WI38 (cell line): ENCODE data around the gene SNAPC2.
"Not testable (repeated sequence)": the region's sequence is repeated elsewhere in the genome, so short reads cannot be mapped to it uniquely, and the experiment has no call there.

Source experiments
- H3K4me3 ChIP-seq: 2 replicates; pipeline ENCODE4 v1.5.1; 2011; ENCODE audit warnings: low read depth, mild to moderate bottlenecking, control low read depth, low read length
- TF ChIP-seq, protein P1 (sequence below): IDR thresholded peaks from 2 replicates; pipeline ENCODE4 v1.5.1; 2012; ENCODE audit warnings: low read depth, mild to moderate bottlenecking, control low read depth, low read length

SNAPC2 gene

DNA sequence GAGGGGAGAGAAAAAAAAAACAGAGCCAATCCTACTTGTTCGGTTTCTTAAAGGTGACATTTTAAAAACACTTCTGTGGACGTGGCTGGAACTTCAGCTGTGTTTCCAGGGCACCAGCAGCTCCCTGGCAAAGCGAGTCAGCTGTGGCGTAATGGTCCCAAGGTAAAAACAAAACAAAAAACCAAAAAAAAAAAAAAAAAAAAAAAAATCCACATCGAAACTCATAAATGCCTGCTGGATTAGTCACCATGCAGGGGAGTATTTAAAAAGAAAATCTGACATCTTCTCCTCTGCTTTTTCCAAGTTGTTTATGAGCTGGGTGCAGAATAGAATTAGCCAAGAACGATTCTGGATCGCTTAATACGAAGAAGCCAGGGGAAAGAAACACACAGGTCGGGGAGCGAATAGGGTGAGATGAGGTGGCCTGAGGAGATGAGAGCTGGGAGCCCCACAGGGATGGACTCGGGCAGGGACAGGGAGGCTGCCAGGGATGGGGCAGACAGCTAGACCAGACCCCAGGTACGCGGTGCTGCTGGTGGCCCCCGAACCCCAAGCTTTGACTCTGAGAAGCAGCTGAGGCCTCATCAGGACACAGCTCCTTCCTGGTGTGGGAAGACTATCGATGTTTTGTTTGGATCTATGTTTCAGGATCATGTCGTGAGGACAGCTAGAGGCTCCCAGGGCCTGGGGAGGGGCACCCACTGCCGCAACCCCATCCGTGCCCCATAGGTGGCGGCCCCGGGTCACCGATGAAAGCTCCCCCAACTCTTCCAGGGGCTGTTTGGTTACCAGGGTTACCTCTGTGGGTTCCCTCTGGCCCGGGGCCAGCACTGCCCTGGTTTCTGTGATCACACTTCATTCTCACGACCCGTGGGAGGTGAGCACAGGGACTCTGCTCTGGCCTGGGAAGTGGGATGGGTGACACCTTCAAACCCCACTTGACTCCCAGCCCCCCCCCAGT lies 8.9 kb downstream of the SNAPC2 start:
- no peak overlapping the region for H3K4me3 ChIP-seq
- TF ChIP-seq, protein P1, sequence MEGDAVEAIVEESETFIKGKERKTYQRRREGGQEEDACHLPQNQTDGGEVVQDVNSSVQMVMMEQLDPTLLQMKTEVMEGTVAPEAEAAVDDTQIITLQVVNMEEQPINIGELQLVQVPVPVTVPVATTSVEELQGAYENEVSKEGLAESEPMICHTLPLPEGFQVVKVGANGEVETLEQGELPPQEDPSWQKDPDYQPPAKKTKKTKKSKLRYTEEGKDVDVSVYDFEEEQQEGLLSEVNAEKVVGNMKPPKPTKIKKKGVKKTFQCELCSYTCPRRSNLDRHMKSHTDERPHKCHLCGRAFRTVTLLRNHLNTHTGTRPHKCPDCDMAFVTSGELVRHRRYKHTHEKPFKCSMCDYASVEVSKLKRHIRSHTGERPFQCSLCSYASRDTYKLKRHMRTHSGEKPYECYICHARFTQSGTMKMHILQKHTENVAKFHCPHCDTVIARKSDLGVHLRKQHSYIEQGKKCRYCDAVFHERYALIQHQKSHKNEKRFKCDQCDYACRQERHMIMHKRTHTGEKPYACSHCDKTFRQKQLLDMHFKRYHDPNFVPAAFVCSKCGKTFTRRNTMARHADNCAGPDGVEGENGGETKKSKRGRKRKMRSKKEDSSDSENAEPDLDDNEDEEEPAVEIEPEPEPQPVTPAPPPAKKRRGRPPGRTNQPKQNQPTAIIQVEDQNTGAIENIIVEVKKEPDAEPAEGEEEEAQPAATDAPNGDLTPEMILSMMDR: peak; percentile 43

DNA sequence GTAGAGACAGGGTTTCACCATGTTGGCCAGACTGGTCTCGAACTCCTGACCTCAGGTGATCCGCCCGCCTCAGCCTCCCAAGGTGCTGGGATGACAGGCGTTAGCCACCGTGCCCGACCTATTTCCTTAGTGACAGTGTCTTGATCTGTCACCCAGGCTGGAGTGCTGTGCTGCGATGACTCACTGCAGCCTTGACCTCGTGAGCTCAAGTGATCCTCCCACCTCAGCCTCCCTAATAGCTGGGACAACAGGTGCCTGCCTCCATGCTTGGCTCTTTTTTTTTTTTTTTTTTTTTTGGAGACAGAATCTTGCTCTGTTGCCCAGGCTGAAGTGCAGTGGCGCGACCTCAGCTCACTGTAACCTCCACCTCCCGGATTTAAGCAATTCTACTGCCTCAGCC lies 9.9 kb downstream of the SNAPC2 start:
- H3K4me3 ChIP-seq: not testable (repeated sequence)

DNA sequence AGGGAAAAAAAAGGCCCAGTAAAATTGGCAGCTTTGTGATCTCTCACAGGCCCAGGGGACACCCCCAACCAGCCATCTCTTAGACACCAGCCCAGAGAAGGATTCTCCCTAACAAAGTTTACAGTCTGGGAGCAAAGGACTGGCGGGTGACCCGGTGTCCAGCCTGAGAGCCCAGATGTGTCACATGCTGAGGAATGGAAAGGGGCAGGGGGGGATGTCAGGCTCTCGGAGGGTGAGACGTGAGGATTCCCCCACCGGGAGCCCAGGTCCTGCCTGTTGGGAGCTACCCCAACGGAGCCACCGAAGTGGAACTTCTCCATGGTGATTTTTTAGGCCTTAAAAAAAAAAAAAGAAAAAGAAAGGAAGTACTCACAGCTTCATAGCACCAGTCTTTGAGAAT lies 10.6 kb downstream of the SNAPC2 start:
- TF ChIP-seq, protein P1: no peak

DNA sequence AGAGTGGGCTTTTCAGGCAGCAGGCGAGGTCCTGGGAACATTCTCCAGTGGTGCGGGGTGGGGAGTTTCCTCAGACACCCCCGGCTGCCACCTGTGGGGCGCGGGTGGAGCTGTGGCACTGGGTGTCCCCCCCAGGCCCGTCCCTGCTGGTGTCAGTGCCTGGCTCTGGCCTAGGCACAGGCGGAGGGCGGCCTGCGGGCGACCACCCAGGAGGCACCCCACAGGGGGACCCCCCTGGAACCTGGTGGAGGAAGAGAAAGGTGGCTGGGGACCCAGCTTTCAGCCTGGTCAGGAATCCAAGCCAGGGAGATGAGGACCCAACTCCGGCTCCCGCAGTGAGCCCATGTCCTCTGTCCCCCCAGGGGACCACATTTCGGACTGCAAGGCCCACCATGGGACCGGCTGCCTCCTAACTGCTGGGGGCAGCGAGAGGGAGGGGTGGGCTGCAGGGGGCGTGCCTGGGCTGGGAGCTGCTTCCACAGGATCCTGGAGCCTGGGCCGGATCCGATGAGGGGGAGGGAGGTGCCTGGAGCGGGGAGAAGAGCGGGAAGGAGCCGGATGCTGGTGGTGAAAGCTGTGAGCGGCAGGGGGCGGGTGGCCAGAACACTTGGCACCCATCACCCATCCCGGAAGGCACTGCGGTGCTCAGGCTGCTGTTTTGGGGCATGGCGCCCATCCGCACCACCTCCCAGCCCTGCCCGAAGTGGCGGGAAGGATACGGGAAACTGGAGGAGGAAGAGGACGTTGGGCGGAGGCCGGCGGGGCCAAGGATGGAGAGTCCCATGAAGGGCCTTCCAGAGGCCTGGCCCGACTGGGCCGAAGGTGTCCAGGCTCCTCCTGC lies 11.3 kb downstream of the SNAPC2 start:
- TF ChIP-seq, protein P1: no peak
- H3K4me3 ChIP-seq: no peak overlapping the region

More for the DNA sequence above, 10.6 kb downstream of the SNAPC2 start:
- no peak overlapping the region for H3K4me3 ChIP-seq

DNA sequence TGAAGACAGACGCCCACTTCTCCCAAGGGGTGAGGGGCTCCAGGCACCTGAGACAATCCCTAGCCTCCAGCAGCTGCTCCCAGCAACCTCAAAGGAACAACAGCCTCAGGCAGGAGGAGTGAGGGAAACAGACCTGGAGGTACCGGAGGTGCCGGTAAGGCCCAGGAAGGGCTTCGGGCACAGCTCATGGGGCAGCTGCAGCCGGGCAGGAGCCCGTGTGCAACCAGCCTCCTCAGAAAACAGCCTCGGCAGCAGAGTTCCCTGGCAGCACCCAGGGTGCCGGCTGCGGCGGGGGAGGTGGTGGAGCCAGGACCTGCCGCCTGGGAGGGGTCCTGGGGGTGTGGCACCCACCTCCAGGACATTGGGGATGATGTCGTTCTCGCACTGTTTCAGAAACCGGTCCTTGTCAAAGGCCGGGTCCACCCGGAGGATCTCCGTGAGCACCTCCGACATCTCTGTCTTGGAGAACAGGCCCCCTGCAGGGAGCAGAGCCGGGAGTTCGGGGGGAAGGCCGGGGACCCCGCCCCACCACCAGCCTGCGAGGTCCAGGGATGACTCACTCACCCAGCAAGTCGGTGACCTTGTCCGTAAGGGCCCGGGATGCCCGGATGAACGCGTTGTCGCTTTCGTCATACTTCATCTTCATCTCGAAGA lies 12.3 kb downstream of the SNAPC2 start:
- H3K4me3 ChIP-seq: no peak overlapping the region
- TF ChIP-seq, protein P1: no peak

DNA sequence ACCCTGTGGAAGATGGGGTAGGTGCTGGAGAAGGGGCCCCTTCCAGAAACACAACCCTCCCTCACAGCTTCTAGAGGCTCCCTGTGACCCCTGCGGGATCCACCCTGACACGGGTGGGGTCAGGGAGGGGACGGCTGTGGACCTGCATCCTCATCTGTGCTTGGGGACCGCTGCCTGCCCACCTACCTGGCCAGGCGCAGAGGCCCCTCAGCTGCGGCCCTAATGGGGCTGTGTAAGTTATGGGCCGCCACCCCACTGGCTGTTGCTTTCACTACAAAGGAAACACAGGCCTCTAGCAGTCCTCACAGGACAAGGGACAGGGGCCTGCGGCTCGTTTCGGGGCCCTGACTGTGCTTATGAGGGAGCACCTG lies 12.8 kb downstream of the SNAPC2 start:
- H3K4me3 ChIP-seq: no peak overlapping the region
- TF ChIP-seq, protein P1: no peak

DNA sequence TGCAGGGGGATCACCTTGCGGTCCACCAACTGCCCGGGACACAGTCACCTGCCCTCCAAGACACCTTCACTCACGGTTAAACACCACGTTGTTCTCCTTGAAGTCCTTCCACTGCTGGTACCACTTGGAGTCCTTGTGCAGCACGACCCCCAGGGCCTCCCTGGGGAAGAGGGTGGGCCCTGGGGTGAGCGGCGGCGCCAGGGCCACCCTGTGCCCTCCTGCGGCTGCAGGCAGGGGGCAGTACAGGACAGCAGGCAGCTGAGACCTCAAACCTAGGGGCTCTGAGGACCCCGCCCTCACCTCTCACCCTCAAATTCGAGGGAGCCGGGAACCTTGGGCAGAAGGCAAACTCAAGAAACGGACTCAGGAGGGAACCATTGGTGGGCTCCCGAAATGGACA lies 13.3 kb downstream of the SNAPC2 start:
- H3K4me3 ChIP-seq: no peak overlapping the region
- TF ChIP-seq, protein P1: peak; percentile 14; the same call in 1 of the 2 replicates
